Cardiac fibroblast (primary cell): ENCODE data around the gene GCLC.

Experiments
- DNase-seq, 2 donors: peaks; one replicate each; pipeline versions ENCODE4 v3.0.0 to v3.0.0-alpha.2; 2010; ENCODE audit warnings: low read depth in 2 of 2
- H3K4me3 ChIP-seq, 2 donors: replicated peaks in 1 of 2; 1 replicate in 1 of 2; 2 replicates in 1 of 2; pipeline ENCODE4 v1.5.1; 2011; ENCODE audit warnings: low read depth in 2 of 2, low read length in 2 of 2, mild to moderate bottlenecking in 2 of 2, moderate library complexity in 1 of 2
- CTCF ChIP-seq: IDR thresholded peaks from one replicate; pipeline ENCODE4 v1.5.1; 2011; ENCODE audit warnings: low read depth, mild to moderate bottlenecking, low read length, inconsistent platforms

The GCLC gene

GRCh38 chr6:53528107-53528506 lies 16.8 kb downstream of the GCLC start:
- no peak for DNase-seq
- no peak overlapping the region for H3K4me3 ChIP-seq
- TF ChIP-seq CTCF, result no peak

GRCh38 chr6:53527249-53527765 lies 17.6 kb downstream of the GCLC start:
- DNase-seq, result no peak
- TF ChIP-seq CTCF, result no peak
- H3K4me3 ChIP-seq, result no peak overlapping the region

- TF ChIP-seq CTCF, result no peak
- no peak for DNase-seq
- no peak overlapping the region for H3K4me3 ChIP-seq
Measured at GRCh38 chr6:53526000-53526399, 18.9 kb downstream of the GCLC start.

- H3K4me3 ChIP-seq, result no peak overlapping the region
- TF ChIP-seq CTCF, result no peak
- peak; percentile 44 to 64 for DNase-seq
Measured at GRCh38 chr6:53524455-53524815, 20.5 kb downstream of the GCLC start.

- no peak for DNase-seq
- H3K4me3 ChIP-seq, result no peak overlapping the region
- TF ChIP-seq CTCF, result no peak
Measured at GRCh38 chr6:53523511-53524454, 21.1 kb downstream of the GCLC start.

GRCh38 chr6:53520320-53520928 lies 24.5 kb downstream of the GCLC start:
- no peak for TF ChIP-seq CTCF
- DNase-seq, result no peak
- no peak overlapping the region for H3K4me3 ChIP-seq
